ENCODE measurements around the gene GEN1. TPM values are rescaled to one million over a fixed set of nuclear protein-coding genes. Genes with fewer than 3 reads are reported as not detected.

The GEN1 gene
- total and polyA plus RNA-seq, 2 donors (not counting 1 experiment from before 2014, with no cell fraction given): 16.7 to 105 TPM

GRCh38 chr2:17827316-17827715 lies 73.4 kb downstream of the GEN1 start:
- Histone ChIP-seq H3K4me2 (replicated peaks; ENCODE audit: low read depth, low read length, poor library complexity, severe bottlenecking) (no peak overlapping the region), H3K27me3 (replicated peaks in 1 of 4; ENCODE audit: control extremely low read depth in 1 of 4, control insufficient read depth in 3 of 4, insufficient read depth in 4 of 4, low read length in 3 of 4) (peaks cover 0 to 3% (median 0%) of the 10 kb centered on the region in 4 experiments), H3K4me3 (ENCODE audit: control extremely low read depth in 1 of 5, extremely low read depth in 1 of 5, insufficient read depth in 1 of 5, low read depth in 2 of 5, low read length in 4 of 5) (no peak overlapping the region), H3K9ac (ENCODE audit: low read length) (no peak overlapping the region), H3K4me1 (ENCODE audit: control insufficient read depth in 2 of 2, insufficient read depth in 2 of 2, low read length in 2 of 2) (peaks cover 40 to 41% of the 10 kb centered on the region in 2 donors), H2AFZ (ENCODE audit: insufficient read depth, low read depth, low read length, poor library complexity, severe bottlenecking) (no peak overlapping the region), H3K27ac (ENCODE audit: low read length in 2 of 2) (no peak overlapping the region), H3K9me3 (ENCODE audit: control extremely low read depth in 1 of 3, control insufficient read depth in 2 of 3, insufficient read depth in 1 of 3, low read length in 2 of 3) (peaks cover 0 to 3% (median 0%) of the 10 kb centered on the region in 3 donors), H4K20me1 (ENCODE audit: control insufficient read depth, insufficient read depth, low read length, poor library complexity, severe bottlenecking) (no peaks in the 10 kb centered on the region), H3K36me3 (replicated peaks in 1 of 2; ENCODE audit: control extremely low read depth in 1 of 2, control insufficient read depth in 1 of 2, extremely low read depth in 1 of 2, insufficient read depth in 2 of 2, low read length in 1 of 2) (no peaks in the 10 kb centered on the region), H3K79me2 (ENCODE audit: control insufficient read depth, insufficient read depth, low read length) (no peaks in the 10 kb centered on the region)
- ATAC-seq (ENCODE audit: low read depth) (no peak), DNase-seq (no peak)
- Mint-ChIP-seq H3K27ac (no peak overlapping the region), H3K4me3 (no peak overlapping the region), H3K9me3 (ENCODE audit: insufficient read depth) (peaks cover 3% of the 10 kb centered on the region), H3K4me1 (peaks cover 59% of the 10 kb centered on the region), H3K27me3 (no peaks in the 10 kb centered on the region)
- 100% methylated on average over 1 of the region's 5 CpGs for WGBS (ENCODE audit: insufficient coverage)
- TF ChIP-seq CTCF (IDR thresholded peaks at IDR 0.05): no peak
- no peak for TF ChIP-seq EZH2 (IDR thresholded peaks at IDR 0.05; ENCODE audit: borderline replicate concordance, insufficient read depth, low read depth, low read length, poor library complexity, severe bottlenecking)
- POLR2A ChIA-PET: no interaction called here
- intact Hi-C loops (cut with micrococcal nuclease): no loop called here
- CTCF ChIA-PET: interaction anchor here (0.6 to 9.8 kb wide), 2 partner anchors 70 to 108 kb away, joined by 3 to 155 read pairs; no protein-coding TSS in a partner anchor

- no peak overlapping the region for H2AFZ ChIP-seq (ENCODE audit: insufficient read depth, low read depth, low read length, poor library complexity, severe bottlenecking)
- H3K4me3 Mint-ChIP-seq: no peak overlapping the region
- H3K9ac ChIP-seq (ENCODE audit: low read length): no peak overlapping the region
- no peak overlapping the region for H3K4me2 ChIP-seq (replicated peaks; ENCODE audit: low read depth, low read length, poor library complexity, severe bottlenecking)
- no peak overlapping the region for H3K27ac ChIP-seq (ENCODE audit: low read length in 2 of 2)
- H3K9me3 ChIP-seq (ENCODE audit: control extremely low read depth in 1 of 3, control insufficient read depth in 2 of 3, insufficient read depth in 1 of 3, low read length in 2 of 3): peaks cover 0 to 3% (median 0%) of the 10 kb centered on the region in 3 donors
- H3K27ac Mint-ChIP-seq: no peak overlapping the region
- H4K20me1 ChIP-seq (ENCODE audit: control insufficient read depth, insufficient read depth, low read length, poor library complexity, severe bottlenecking): no peaks in the 10 kb centered on the region
- H3K9me3 Mint-ChIP-seq (ENCODE audit: insufficient read depth): peaks cover 3% of the 10 kb centered on the region
- H3K4me3 ChIP-seq (ENCODE audit: control extremely low read depth in 1 of 5, extremely low read depth in 1 of 5, insufficient read depth in 1 of 5, low read depth in 2 of 5, low read length in 4 of 5): no peak overlapping the region
- intact Hi-C loops (cut with micrococcal nuclease): no loop called here
- ATAC-seq (ENCODE audit: low read depth) (no peak), DNase-seq (no peak)
- peaks cover 0 to 3% (median 0%) of the 10 kb centered on the region in 4 experiments for H3K27me3 ChIP-seq (replicated peaks in 1 of 4; ENCODE audit: control extremely low read depth in 1 of 4, control insufficient read depth in 3 of 4, insufficient read depth in 4 of 4, low read length in 3 of 4)
- peaks cover 54% of the 10 kb centered on the region for H3K4me1 Mint-ChIP-seq
- peaks cover 36% of the 10 kb centered on the region in 2 donors for H3K4me1 ChIP-seq (ENCODE audit: control insufficient read depth in 2 of 2, insufficient read depth in 2 of 2, low read length in 2 of 2)
- H3K79me2 ChIP-seq (ENCODE audit: control insufficient read depth, insufficient read depth, low read length): no peaks in the 10 kb centered on the region
- H3K27me3 Mint-ChIP-seq: no peaks in the 10 kb centered on the region
- TF ChIP-seq EZH2 (IDR thresholded peaks at IDR 0.05; ENCODE audit: borderline replicate concordance, insufficient read depth, low read depth, low read length, poor library complexity, severe bottlenecking) (no peak), CTCF (IDR thresholded peaks at IDR 0.05) (no peak)
- WGBS (ENCODE audit: insufficient coverage): no CpG with 5 or more reads among the region's 2 CpGs
- H3K36me3 ChIP-seq (replicated peaks in 1 of 2; ENCODE audit: control extremely low read depth in 1 of 2, control insufficient read depth in 1 of 2, extremely low read depth in 1 of 2, insufficient read depth in 2 of 2, low read length in 1 of 2): no peaks in the 10 kb centered on the region
- ChIA-PET POLR2A (no interaction called here), CTCF (interaction anchor here (0.9 to 9.8 kb wide), 2 partner anchors 92 to 109 kb away, joined by 4 to 155 read pairs; no protein-coding TSS in a partner anchor)
Observed at GRCh38 chr2:17827785-17828184, 73.8 kb downstream of the GEN1 start.

Data from B cell (primary cell).